Measurements from ENCODE around the gene ITGB8.

The ITGB8 gene

DNA sequence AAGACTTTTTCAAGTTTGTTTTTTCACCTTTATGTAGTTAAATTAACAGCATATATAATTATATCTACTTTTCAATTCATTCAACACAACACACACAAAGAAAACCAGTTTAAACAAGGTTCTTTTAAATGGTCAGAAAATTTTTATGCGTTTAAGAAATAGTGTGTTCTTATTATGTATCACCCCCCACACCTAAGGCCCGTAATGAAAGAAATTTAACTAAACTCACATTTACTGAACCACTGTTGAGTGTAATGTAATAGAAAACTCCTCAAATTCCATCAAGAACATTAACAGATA, 19.0 kb upstream of the ITGB8 start:
- H2BK15ac ChIP-seq (ENCODE audit: low read length): no peak overlapping the region
- no peak overlapping the region for H3K18ac ChIP-seq (ENCODE audit: low read length)
- no peak overlapping the region for H2BK120ac ChIP-seq (ENCODE audit: low read depth, low read length)
- no peak overlapping the region for H3K27ac ChIP-seq (replicated peaks; ENCODE audit: low read length)
- H3K9me3 ChIP-seq (replicated peaks in 1 of 2; ENCODE audit: control insufficient read depth in 2 of 2, insufficient read depth in 1 of 2, low read depth in 1 of 2, low read length in 2 of 2): no peaks in the 10 kb centered on the region
- no peaks in the 10 kb centered on the region for H3K79me1 ChIP-seq (ENCODE audit: low read depth, low read length)
- no peak overlapping the region for H3K4me2 ChIP-seq (ENCODE audit: insufficient read depth, low read length, poor library complexity, severe bottlenecking)
- H2BK12ac ChIP-seq (ENCODE audit: low read length): no peak overlapping the region
- H3K4ac ChIP-seq (ENCODE audit: low read length): no peak overlapping the region
- no peak overlapping the region for H3K14ac ChIP-seq (ENCODE audit: low read length)
- H3K36me3 ChIP-seq (replicated peaks in 1 of 2; ENCODE audit: control insufficient read depth in 2 of 2, insufficient read depth in 2 of 2, low read length in 2 of 2): no peaks in the 10 kb centered on the region
- H3K23ac ChIP-seq (ENCODE audit: low read depth, low read length, poor library complexity): no peak overlapping the region
- H4K8ac ChIP-seq (ENCODE audit: low read depth, low read length): no peak overlapping the region
- WGBS, 2 donors (ENCODE audit: extremely low coverage in 2 of 2, insufficient read length in 2 of 2, insufficient replicate concordance in 1 of 2): no CpG with 5 or more reads among the region's 2 CpGs
- peaks cover 3 to 19% of the 10 kb centered on the region in 2 donors for H3K4me1 ChIP-seq (ENCODE audit: control insufficient read depth in 2 of 2, insufficient read depth in 1 of 2, low read depth in 1 of 2, low read length in 2 of 2)
- no peak overlapping the region for H3K9ac ChIP-seq (ENCODE audit: low read depth, low read length, poor library complexity)
- H4K91ac ChIP-seq (ENCODE audit: low read depth, low read length, poor library complexity): no peak overlapping the region
- H2AK5ac ChIP-seq (ENCODE audit: low read depth, low read length): no peak overlapping the region
- no peak overlapping the region for H2BK5ac ChIP-seq (ENCODE audit: low read length)
- H3K27me3 ChIP-seq (ENCODE audit: control insufficient read depth in 3 of 3, insufficient read depth in 3 of 3, low read depth in 1 of 3, low read length in 3 of 3): no peaks in the 10 kb centered on the region
- DNase-seq (ENCODE audit: low spot score): no peak
- no peak overlapping the region for H3K4me3 ChIP-seq (ENCODE audit: low read length in 2 of 2)
- H2AFZ ChIP-seq (ENCODE audit: low read length): no peak overlapping the region

- H2AFZ ChIP-seq (ENCODE audit: low read length): no peak overlapping the region
- H3K9me3 ChIP-seq (replicated peaks in 1 of 2; ENCODE audit: control insufficient read depth in 2 of 2, insufficient read depth in 1 of 2, low read depth in 1 of 2, low read length in 2 of 2): no peaks in the 10 kb centered on the region
- H3K4me1 ChIP-seq (ENCODE audit: control insufficient read depth in 2 of 2, insufficient read depth in 1 of 2, low read depth in 1 of 2, low read length in 2 of 2): peaks cover 3 to 13% of the 10 kb centered on the region in 2 donors
These were observed 18.1 kb upstream of the ITGB8 start for GRCh38 chr7:20312562-20312961.

DNA sequence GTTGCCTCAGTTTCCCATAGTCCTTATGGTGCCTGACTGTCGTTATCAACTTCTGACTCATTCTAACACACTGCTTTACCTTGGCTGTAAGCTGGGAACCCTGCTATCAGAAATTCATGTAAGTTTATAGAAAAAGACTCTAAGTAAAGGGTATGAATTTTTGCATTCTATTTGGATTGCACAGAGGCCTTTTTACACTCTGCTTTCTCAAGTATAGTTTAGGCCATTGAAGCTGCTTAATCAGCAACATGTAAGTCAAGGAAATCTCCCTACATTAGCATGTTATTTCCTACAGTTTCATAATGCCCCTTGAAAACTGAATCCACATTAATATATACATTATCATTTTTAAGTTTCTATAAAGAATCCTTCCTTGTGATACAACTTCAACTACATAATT, 17.1 kb upstream of the ITGB8 start:
- Histone ChIP-seq H3K79me1 (ENCODE audit: low read depth, low read length) (no peaks in the 10 kb centered on the region), H2BK120ac (ENCODE audit: low read depth, low read length) (no peak overlapping the region), H2BK5ac (ENCODE audit: low read length) (no peak overlapping the region), H3K9me3 (replicated peaks in 1 of 2; ENCODE audit: control insufficient read depth in 2 of 2, insufficient read depth in 1 of 2, low read depth in 1 of 2, low read length in 2 of 2) (no peaks in the 10 kb centered on the region), H3K4me2 (ENCODE audit: insufficient read depth, low read length, poor library complexity, severe bottlenecking) (no peak overlapping the region), H3K4ac (ENCODE audit: low read length) (no peak overlapping the region), H3K4me1 (ENCODE audit: control insufficient read depth in 2 of 2, insufficient read depth in 1 of 2, low read depth in 1 of 2, low read length in 2 of 2) (peaks cover 0 to 4% of the 10 kb centered on the region in 2 donors), H2AK5ac (ENCODE audit: low read depth, low read length) (no peak overlapping the region), H3K36me3 (replicated peaks in 1 of 2; ENCODE audit: control insufficient read depth in 2 of 2, insufficient read depth in 2 of 2, low read length in 2 of 2) (no peaks in the 10 kb centered on the region), H4K91ac (ENCODE audit: low read depth, low read length, poor library complexity) (no peak overlapping the region), H2BK12ac (ENCODE audit: low read length) (no peak overlapping the region), H3K14ac (ENCODE audit: low read length) (no peak overlapping the region), H3K23ac (ENCODE audit: low read depth, low read length, poor library complexity) (no peak overlapping the region), H3K9ac (ENCODE audit: low read depth, low read length, poor library complexity) (no peak overlapping the region), H3K18ac (ENCODE audit: low read length) (no peak overlapping the region), H2BK15ac (ENCODE audit: low read length) (no peak overlapping the region), H3K4me3 (ENCODE audit: low read length in 2 of 2) (no peak overlapping the region), H3K27ac (replicated peaks; ENCODE audit: low read length) (no peak overlapping the region), H3K27me3 (ENCODE audit: control insufficient read depth in 3 of 3, insufficient read depth in 3 of 3, low read depth in 1 of 3, low read length in 3 of 3) (no peaks in the 10 kb centered on the region), H2AFZ (ENCODE audit: low read length) (no peak overlapping the region), H4K8ac (ENCODE audit: low read depth, low read length) (no peak overlapping the region)
- no CpG with 5 or more reads among the region's 1 CpG for WGBS, 2 donors (ENCODE audit: extremely low coverage in 2 of 2, insufficient read length in 2 of 2, insufficient replicate concordance in 1 of 2)
- no peak for DNase-seq (ENCODE audit: low spot score)

More at GRCh38 chr7:20312562-20312961, 18.1 kb upstream of the ITGB8 start:
- Histone ChIP-seq H3K79me1 (ENCODE audit: low read depth, low read length) (no peaks in the 10 kb centered on the region), H2BK5ac (ENCODE audit: low read length) (no peak overlapping the region), H2BK15ac (ENCODE audit: low read length) (no peak overlapping the region), H2AK5ac (ENCODE audit: low read depth, low read length) (no peak overlapping the region), H4K8ac (ENCODE audit: low read depth, low read length) (no peak overlapping the region), H3K4ac (ENCODE audit: low read length) (no peak overlapping the region), H3K27me3 (ENCODE audit: control insufficient read depth in 3 of 3, insufficient read depth in 3 of 3, low read depth in 1 of 3, low read length in 3 of 3) (no peaks in the 10 kb centered on the region), H4K91ac (ENCODE audit: low read depth, low read length, poor library complexity) (no peak overlapping the region), H3K4me2 (ENCODE audit: insufficient read depth, low read length, poor library complexity, severe bottlenecking) (no peak overlapping the region), H3K18ac (ENCODE audit: low read length) (no peak overlapping the region), H3K23ac (ENCODE audit: low read depth, low read length, poor library complexity) (no peak overlapping the region), H3K9ac (ENCODE audit: low read depth, low read length, poor library complexity) (no peak overlapping the region), H3K36me3 (replicated peaks in 1 of 2; ENCODE audit: control insufficient read depth in 2 of 2, insufficient read depth in 2 of 2, low read length in 2 of 2) (no peaks in the 10 kb centered on the region), H3K27ac (replicated peaks; ENCODE audit: low read length) (no peak overlapping the region), H3K4me3 (ENCODE audit: low read length in 2 of 2) (no peak overlapping the region), H2BK120ac (ENCODE audit: low read depth, low read length) (no peak overlapping the region), H2BK12ac (ENCODE audit: low read length) (no peak overlapping the region), H3K14ac (ENCODE audit: low read length) (no peak overlapping the region)
- DNase-seq (ENCODE audit: low spot score): no peak
- no CpG with 5 or more reads among the region's 2 CpGs for WGBS, 2 donors (ENCODE audit: extremely low coverage in 2 of 2, insufficient read length in 2 of 2, insufficient replicate concordance in 1 of 2)

- Histone ChIP-seq H2AFZ (ENCODE audit: low read length) (no peak overlapping the region), H3K14ac (ENCODE audit: low read length) (no peak overlapping the region), H4K8ac (ENCODE audit: low read depth, low read length) (no peak overlapping the region), H3K4ac (ENCODE audit: low read length) (no peak overlapping the region), H3K4me3 (ENCODE audit: low read length in 2 of 2) (no peak overlapping the region), H3K27ac (replicated peaks; ENCODE audit: low read length) (no peak overlapping the region), H3K36me3 (replicated peaks in 1 of 2; ENCODE audit: control insufficient read depth in 2 of 2, insufficient read depth in 2 of 2, low read length in 2 of 2) (no peaks in the 10 kb centered on the region), H3K4me2 (ENCODE audit: insufficient read depth, low read length, poor library complexity, severe bottlenecking) (no peak overlapping the region), H3K9ac (ENCODE audit: low read depth, low read length, poor library complexity) (no peak overlapping the region), H3K18ac (ENCODE audit: low read length) (no peak overlapping the region), H4K91ac (ENCODE audit: low read depth, low read length, poor library complexity) (no peak overlapping the region), H3K79me1 (ENCODE audit: low read depth, low read length) (no peaks in the 10 kb centered on the region), H3K9me3 (replicated peaks in 1 of 2; ENCODE audit: control insufficient read depth in 2 of 2, insufficient read depth in 1 of 2, low read depth in 1 of 2, low read length in 2 of 2) (no peaks in the 10 kb centered on the region), H2BK5ac (ENCODE audit: low read length) (no peak overlapping the region), H3K27me3 (ENCODE audit: control insufficient read depth in 3 of 3, insufficient read depth in 3 of 3, low read depth in 1 of 3, low read length in 3 of 3) (no peaks in the 10 kb centered on the region), H2BK120ac (ENCODE audit: low read depth, low read length) (no peak overlapping the region), H2AK5ac (ENCODE audit: low read depth, low read length) (no peak overlapping the region), H2BK15ac (ENCODE audit: low read length) (no peak overlapping the region), H3K4me1 (ENCODE audit: control insufficient read depth in 2 of 2, insufficient read depth in 1 of 2, low read depth in 1 of 2, low read length in 2 of 2) (peaks cover 0 to 4% of the 10 kb centered on the region in 2 donors), H2BK12ac (ENCODE audit: low read length) (no peak overlapping the region), H3K23ac (ENCODE audit: low read depth, low read length, poor library complexity) (no peak overlapping the region)
- no peak for DNase-seq (ENCODE audit: low spot score)
- no CpG with 5 or more reads among the region's 2 CpGs for WGBS, 2 donors (ENCODE audit: extremely low coverage in 2 of 2, insufficient read length in 2 of 2, insufficient replicate concordance in 1 of 2)
These were observed 16.5 kb upstream of the ITGB8 start for GRCh38 chr7:20314198-20314597.

All from neuronal stem cell (in vitro differentiated cells).